HepG2 (cell line): Measurements from ENCODE around the gene PIANP. TPM values are rescaled to one million over a fixed set of nuclear protein-coding genes. Genes with fewer than 3 reads are reported as not detected.

ENCODE experiments used
- ARID2 ChIP-seq: sonication (generic); formaldehyde crosslinking; IDR thresholded peaks from 2 replicates; pipeline ENCODE4 v1.8.1; 2022; ENCODE audit warnings: mild to moderate bottlenecking, missing genetic modification reagents, borderline replicate concordance
- CSRNP2 ChIP-seq: sonication (generic); formaldehyde crosslinking; conservative IDR thresholded peaks from 2 replicates; pipeline ENCODE4 v1.8.0; 2022; ENCODE audit warnings: low read depth, missing genetic modification reagents
- HNF1A ChIP-seq, 2 experiments: sonication (generic) in 1 of 2; formaldehyde crosslinking in 1 of 2; IDR thresholded peaks; 2 replicates each; pipeline versions ENCODE4 v1.4.0 to v1.6.1; 2016 to 2020; ENCODE audit warnings: borderline replicate concordance in 1 of 2, low read depth in 1 of 2, mild to moderate bottlenecking in 1 of 2, missing genetic modification reagents in 1 of 2
- HNRNPLL ChIP-seq: fragments of 200-400 bp; formaldehyde crosslinking; IDR thresholded peaks from 2 replicates; pipeline ENCODE4 v1.6.1; 2017; ENCODE audit warnings: mild to moderate bottlenecking, low read depth, low read length; ENCODE audit not compliant: poor library complexity, severe bottlenecking
- ISX ChIP-seq: sonication (generic); formaldehyde crosslinking; conservative IDR thresholded peaks from 2 replicates; pipeline ENCODE4 v1.5.0; 2020; ENCODE audit warnings: missing genetic modification reagents
- KDM3A ChIP-seq: IDR thresholded peaks from 2 replicates; pipeline ENCODE4 v1.6.1; 2018; ENCODE audit warnings: low read depth, missing compliant biosample characterization
- MATR3 ChIP-seq: sonication (generic); formaldehyde crosslinking; IDR thresholded peaks from 2 replicates; pipeline ENCODE4 v1.4.0; 2020; ENCODE audit warnings: missing genetic modification reagents
- MNT ChIP-seq: fragments of 450-650 bp; IDR thresholded peaks from 2 replicates; pipeline ENCODE4 v1.6.1; 2016
- RBM22 ChIP-seq: fragments of 200-400 bp; formaldehyde crosslinking; optimal IDR thresholded peaks from 2 replicates; pipeline ENCODE3; 2017; ENCODE audit warnings: mild to moderate bottlenecking, low read length, moderate library complexity
- SCMH1 ChIP-seq: sonication (generic); formaldehyde crosslinking; IDR thresholded peaks from 2 replicates; pipeline ENCODE4 v1.9.0; 2021; ENCODE audit warnings: missing genetic modification reagents, mild to moderate bottlenecking, borderline replicate concordance
- SMAD3 ChIP-seq: sonication (generic); formaldehyde crosslinking; IDR thresholded peaks from 2 replicates; pipeline ENCODE4 v1.4.0; 2020; ENCODE audit warnings: missing genetic modification reagents
- TEAD2 ChIP-seq: sonication (generic); formaldehyde crosslinking; IDR thresholded peaks from 2 replicates; pipeline ENCODE4 v1.9.0; 2021; ENCODE audit warnings: missing genetic modification reagents
- TFE3 ChIP-seq: IDR thresholded peaks from 2 replicates; pipeline ENCODE4 v1.6.1; 2016
- TRIM22 ChIP-seq: fragments of 450-650 bp; IDR thresholded peaks from 2 replicates; pipeline ENCODE4 v1.6.1; 2017
- ZNF24 ChIP-seq: fragments of 450-650 bp; IDR thresholded peaks from 2 replicates; pipeline ENCODE4 v1.6.1; 2017; ENCODE audit warnings: antibody characterized with exemption, mild to moderate bottlenecking
- ZNF737 ChIP-seq: sonication (generic); formaldehyde crosslinking; IDR thresholded peaks from 2 replicates; pipeline ENCODE4 v1.5.0; 2020; ENCODE audit warnings: missing genetic modification reagents, mild to moderate bottlenecking, borderline replicate concordance
- ZNF878 ChIP-seq: sonication (generic); formaldehyde crosslinking; IDR thresholded peaks from 2 replicates; pipeline ENCODE4 v1.8.1; 2023; ENCODE audit warnings: mild to moderate bottlenecking, missing genetic modification reagents, moderate library complexity
- polyA plus RNA-seq, 8 experiments: library from polyadenylated mRNA; depleted of rRNA in 3 of 8; stranded (reverse) in 7 of 8; unstranded in 1 of 8; fragments of >200 nt; fragmentation: Illumina TruSeq in 4 of 8; extraction: Trizol in 4 of 8; gene quantifications; 2 replicates each; pipeline versions ENCODE4 v1.2.1 to v1.2.3, GENCODE V29; 2011 to 2016; ENCODE audit warnings: low read depth in 4 of 8, missing spikeins in 1 of 8, mixed read lengths in 1 of 8; ENCODE audit not compliant: insufficient read depth in 1 of 8
- total RNA-seq, 5 experiments: library from RNA; depleted of rRNA; stranded (reverse); fragments of >200 nt; fragmentation: Illumina TruSeq; extraction: Trizol; gene quantifications; 2 replicates each; pipeline ENCODE4 v1.2.3, GENCODE V29; 2016; ENCODE audit warnings: low read depth in 1 of 5

PIANP gene
- total and polyA plus RNA-seq, 2 of the 13 experiments (the other 11 are each of a cell fraction or from before 2014, with no cell fraction given): not detected

- no peak for TF ChIP-seq TFE3 (CRISPR knock-in tag)
- no peak for TF ChIP-seq ZNF878 (CRISPR knock-in tag)
- no peak for TF ChIP-seq MATR3 (CRISPR knock-in tag)
- no peak; the same call in 1 of the 2 replicates for TF ChIP-seq ZNF24
- TF ChIP-seq ARID2 (CRISPR knock-in tag): no peak
- TF ChIP-seq HNF1A (IDR thresholded peaks at IDR 0.05; ENCODE audit: low read depth): 0 out of 2 replicates have a peak, but pooled peaks have one; percentile 27
- TF ChIP-seq HNF1A (CRISPR knock-in tag; IDR thresholded peaks at IDR 0.05; ENCODE audit: borderline replicate concordance): peak; percentile 29; the same call in 1 of the 2 replicates
- TF ChIP-seq ISX (CRISPR knock-in tag): no peak
- TF ChIP-seq KDM3A (CRISPR knock-in tag): no peak; the same call in 1 of the 2 replicates
- no peak for TF ChIP-seq RBM22
- no peak for TF ChIP-seq TRIM22
- TF ChIP-seq TEAD2 (CRISPR knock-in tag): no peak
- no peak for TF ChIP-seq HNRNPLL
- TF ChIP-seq SCMH1 (CRISPR knock-in tag): no peak
- no peak for TF ChIP-seq CSRNP2 (CRISPR knock-in tag)
- TF ChIP-seq SMAD3 (CRISPR knock-in tag): 0 out of 2 replicates have a peak, but pooled peaks have one; percentile 77
- no peak; the same call in 1 of the 2 replicates for TF ChIP-seq ZNF737
- peak; percentile 22; the same call in 1 of the 2 replicates for TF ChIP-seq MNT
Measured at GRCh38 chr12:6662906-6663742, 37.5 kb downstream of the PIANP start, which contains the start of gene ING4 (continued).
